NOMO-1 treated with DMSO at 0.1 percent for 48 hours (cell line): ENCODE data around the gene MDP1.
"Not testable (repeated sequence)": the region's sequence is repeated elsewhere in the genome, so short reads cannot be mapped to it uniquely, and the experiment has no call there.

Experiments used
- DNase-seq: peaks from one replicate; lab custom pipeline; 2025; ENCODE audit not compliant: unreplicated experiment; lab: John Stamatoyannopoulos, UW

MDP1 gene

GRCh38 chr14:24202538-24202937, 13.3 kb downstream of the MDP1 start:
- DNase-seq = not testable (repeated sequence)

GRCh38 chr14:24198814-24199524, 16.9 kb downstream of the MDP1 start:
- no peak for DNase-seq

- DNase-seq = no peak
Measured at GRCh38 chr14:24197056-24197450, 18.8 kb downstream of the MDP1 start.

- DNase-seq = peak; percentile 34
Measured at GRCh38 chr14:24196071-24197055, 19.5 kb downstream of the MDP1 start.

- DNase-seq = peak; percentile 67
Measured at GRCh38 chr14:24195186-24196070, 20.4 kb downstream of the MDP1 start, which contains the start of gene TM9SF1. TSS of gene TM9SF1 (minus strand) at chr14:24195441. CDS start at chr14:24195019, 422 bp downstream.

GRCh38 chr14:24194873-24195185, 21.0 kb downstream of the MDP1 start:
- DNase-seq = no peak

- no peak for DNase-seq
Measured at GRCh38 chr14:24194186-24194872, 21.5 kb downstream of the MDP1 start.

GRCh38 chr14:24192933-24193332, 22.9 kb downstream of the MDP1 start:
- no peak for DNase-seq

- no peak for DNase-seq
Measured at GRCh38 chr14:24190416-24190815, 25.4 kb downstream of the MDP1 start.

GRCh38 chr14:24189460-24189859, 26.4 kb downstream of the MDP1 start:
- DNase-seq = no peak

GRCh38 chr14:24189059-24189375, 26.8 kb downstream of the MDP1 start:
- DNase-seq = no peak

GRCh38 chr14:24188251-24189058, 27.4 kb downstream of the MDP1 start, which contains the start of gene IPO4:
TSS of gene IPO4 (minus strand) at chr14:24188816. CDS start at chr14:24188787, 29 bp downstream.
- peak; percentile 92 for DNase-seq

GRCh38 chr14:24187539-24187915, 28.3 kb downstream of the MDP1 start:
- DNase-seq = no peak

- no peak for DNase-seq
Measured at GRCh38 chr14:24186831-24187538, 28.9 kb downstream of the MDP1 start.

- no peak for DNase-seq
Measured at GRCh38 chr14:24185741-24186140, 30.1 kb downstream of the MDP1 start.

- no peak for DNase-seq
Measured at GRCh38 chr14:24185026-24185425, 30.8 kb downstream of the MDP1 start.

GRCh38 chr14:24184104-24184970, 31.5 kb downstream of the MDP1 start:
- no peak for DNase-seq

GRCh38 chr14:24183014-24183481, 32.8 kb downstream of the MDP1 start:
- DNase-seq = no peak
